HL-60/S4 (cell line): ENCODE measurements around the gene ASCL5.

Experiments
- in situ Hi-C: fragments of 300-500 bp; cut with MboI; formaldehyde crosslinking; loops from 2 replicates; pipeline ENCODE4 v1.14.3; 2022; ENCODE audit warnings: low sequenced_read_pairs

ASCL5 gene

GRCh38 chr1:201153474-201154388 lies 26.7 kb upstream of the ASCL5 start:
- in situ Hi-C loops, result no loop called here

- in situ Hi-C loops, result no loop called here
Measured at GRCh38 chr1:201149400-201149799, 22.4 kb upstream of the ASCL5 start.

GRCh38 chr1:201147396-201148015 lies 20.5 kb upstream of the ASCL5 start:
- in situ Hi-C loops, result no loop called here

GRCh38 chr1:201146626-201147390 lies 19.8 kb upstream of the ASCL5 start:
- in situ Hi-C loops, result no loop called here

- in situ Hi-C loops, result no loop called here
Measured at GRCh38 chr1:201145816-201146215, 18.8 kb upstream of the ASCL5 start.

- in situ Hi-C loops, result no loop called here
Measured at GRCh38 chr1:201145132-201145531, 18.1 kb upstream of the ASCL5 start.

- in situ Hi-C loops, result no loop called here
Measured at GRCh38 chr1:201144701-201145100, 17.7 kb upstream of the ASCL5 start.

- in situ Hi-C loops, result no loop called here
Measured at GRCh38 chr1:201143726-201144635, 17.0 kb upstream of the ASCL5 start.

GRCh38 chr1:201142849-201143725 lies 16.1 kb upstream of the ASCL5 start:
- in situ Hi-C loops, result no loop called here

- in situ Hi-C loops, result no loop called here
Measured at GRCh38 chr1:201142011-201142848, 15.2 kb upstream of the ASCL5 start.

- in situ Hi-C loops, result no loop called here
Measured at GRCh38 chr1:201141418-201141817, 14.4 kb upstream of the ASCL5 start.

- in situ Hi-C loops, result no loop called here
Measured at GRCh38 chr1:201140941-201141260, 13.9 kb upstream of the ASCL5 start.

GRCh38 chr1:201140235-201140940 lies 13.4 kb upstream of the ASCL5 start:
- in situ Hi-C loops, result no loop called here

GRCh38 chr1:201139756-201140155 lies 12.8 kb upstream of the ASCL5 start:
- in situ Hi-C loops, result no loop called here

GRCh38 chr1:201139306-201139705 lies 12.3 kb upstream of the ASCL5 start:
- in situ Hi-C loops, result no loop called here

- in situ Hi-C loops, result no loop called here
Measured at GRCh38 chr1:201138311-201138840, 11.4 kb upstream of the ASCL5 start.

- in situ Hi-C loops, result no loop called here
Measured at GRCh38 chr1:201137579-201138310, 10.8 kb upstream of the ASCL5 start.
